BLaER1 treated with 17β-estradiol and CSF1 and Interleukin-3, amounts not matched to agents 10 nM and 100 nM (cell line): ENCODE measurements around the gene KAZN.

ENCODE experiments used
- H3K27ac ChIP-seq, 11 experiments: shearing (Covaris generic); formaldehyde crosslinking; 2 replicates each; pipeline ENCODE4 v1.8.1; 2022
- H3K27me3 ChIP-seq, 11 experiments: shearing (Covaris generic); formaldehyde crosslinking; 2 replicates each; pipeline ENCODE4 v1.8.1; 2022
- H3K36me3 ChIP-seq, 11 experiments: shearing (Covaris generic); formaldehyde crosslinking; 2 replicates each; pipeline ENCODE4 v1.8.1; 2022
- H3K4me1 ChIP-seq, 10 experiments: shearing (Covaris generic); formaldehyde crosslinking; 2 replicates each; pipeline ENCODE4 v1.8.1; 2022
- H3K4me2 ChIP-seq, 11 experiments: shearing (Covaris generic); formaldehyde crosslinking; 2 replicates each; pipeline ENCODE4 v1.8.1; 2022
- H3K4me3 ChIP-seq, 10 experiments: shearing (Covaris generic); formaldehyde crosslinking; 2 replicates each; pipeline ENCODE4 v1.8.1; 2022
- H3K9ac ChIP-seq, 11 experiments: shearing (Covaris generic); formaldehyde crosslinking; 2 replicates each; pipeline ENCODE4 v1.8.1; 2022
- H3K9me3 ChIP-seq, 11 experiments: shearing (Covaris generic); formaldehyde crosslinking; replicated peaks in 1 of 11; 2 replicates each; pipeline ENCODE4 v1.8.1; 2022
- H4K20me1 ChIP-seq, 11 experiments: shearing (Covaris generic); formaldehyde crosslinking; 2 replicates each; pipeline ENCODE4 v1.8.1; 2022
- Cebpa-rat ChIP-seq, 11 experiments: shearing (Covaris generic); IDR thresholded peaks; 2 replicates each; pipeline ENCODE4 v1.8.1; 2022

Gene KAZN

GRCh38 chr1:14598498-14599182 is at the start of gene KAZN:
Gene KAZN (plus strand): TSS chr1:14598685.
- peaks cover 7 to 27% (median 25%) of the 10 kb centered on the region in 10 experiments; a peak in 17 of 20 replicates for H3K4me1 ChIP-seq
- peak within 1 kb of the TSS; percentile 38 to 68 (median 57) for H3K4me3 ChIP-seq
- peak within 1 kb of the TSS; percentile 72 to 93 (median 85) for H3K4me2 ChIP-seq
- no peaks in the 10 kb centered on the region for H3K36me3 ChIP-seq
- H3K27ac ChIP-seq, result no peak within 1 kb of the TSS
- no peaks in the 10 kb centered on the region for H3K9me3 ChIP-seq
- peaks cover 45 to 61% (median 54%) of the 10 kb centered on the region in 11 experiments for H3K27me3 ChIP-seq
- peak within 1 kb of the TSS in 5 of 11 experiments; percentile 18 to 56 (median 30); a peak in 2 of 22 replicates for H3K9ac ChIP-seq
- H4K20me1 ChIP-seq, result peaks cover 0 to 23% (median 0%) of the 10 kb centered on the region in 11 experiments; a peak in 7 of 22 replicates
- no peak for TF ChIP-seq Cebpa-rat (IDR thresholded peaks at IDR 0.05)

- Histone ChIP-seq H3K4me3 (no peak overlapping the region), H3K27me3 (peaks cover 0 to 20% (median 11%) of the 10 kb centered on the region in 11 experiments; a peak in 9 of 22 replicates), H3K4me1 (peaks cover 18 to 30% (median 20%) of the 10 kb centered on the region in 10 experiments), H3K9me3 (peaks cover 0 to 7% (median 0%) of the 10 kb centered on the region in 11 experiments; a peak in 2 of 22 replicates), H3K36me3 (no peaks in the 10 kb centered on the region), H3K27ac (no peak overlapping the region), H3K4me2 (no peak overlapping the region), H4K20me1 (no peaks in the 10 kb centered on the region), H3K9ac (no peak overlapping the region)
- TF ChIP-seq Cebpa-rat (IDR thresholded peaks at IDR 0.05), result no peak
These were observed 48.4 kb upstream of the KAZN start for GRCh38 chr1:14549897-14550620.

- Histone ChIP-seq H3K9me3 (no peaks in the 10 kb centered on the region), H3K27ac (no peak overlapping the region), H3K4me1 (peaks cover 18 to 27% (median 21%) of the 10 kb centered on the region in 10 experiments), H3K4me2 (no peak overlapping the region), H4K20me1 (no peaks in the 10 kb centered on the region), H3K4me3 (no peak overlapping the region), H3K27me3 (peaks cover 0 to 8% (median 0%) of the 10 kb centered on the region in 11 experiments; a peak in 6 of 22 replicates), H3K36me3 (no peaks in the 10 kb centered on the region), H3K9ac (no peak overlapping the region)
- TF ChIP-seq Cebpa-rat (IDR thresholded peaks at IDR 0.05), result no peak
These were observed 47.1 kb upstream of the KAZN start for GRCh38 chr1:14551386-14551785.

GRCh38 chr1:14552246-14552965 is 46.1 kb upstream of the KAZN start:
- TF ChIP-seq Cebpa-rat (IDR thresholded peaks at IDR 0.05), result no peak
- Histone ChIP-seq H3K9ac (no peak overlapping the region), H3K4me3 (no peak overlapping the region), H3K4me2 (no peak overlapping the region), H3K36me3 (no peaks in the 10 kb centered on the region), H4K20me1 (no peaks in the 10 kb centered on the region), H3K27ac (no peak overlapping the region), H3K4me1 (peaks cover 18 to 27% (median 21%) of the 10 kb centered on the region in 10 experiments), H3K9me3 (no peaks in the 10 kb centered on the region), H3K27me3 (peaks cover 0 to under 1% (median 0%) of the 10 kb centered on the region in 11 experiments; a peak in 1 of 22 replicates)

- no peaks in the 10 kb centered on the region for H3K36me3 ChIP-seq
- no peak overlapping the region for H3K4me3 ChIP-seq
- no peaks in the 10 kb centered on the region for H4K20me1 ChIP-seq
- peaks cover 18 to 27% (median 21%) of the 10 kb centered on the region in 10 experiments for H3K4me1 ChIP-seq
- H3K9ac ChIP-seq, result no peak overlapping the region
- H3K27ac ChIP-seq, result peak overlapping the region in 4 of 11 experiments; percentile 19 to 32 (median 24); a peak in 4 of 22 replicates
- TF ChIP-seq Cebpa-rat (IDR thresholded peaks at IDR 0.05), result 0 out of 22 replicates have a peak, but pooled peaks of 1 of the 11 experiments have one; percentile 17
- no peaks in the 10 kb centered on the region for H3K27me3 ChIP-seq
- H3K4me2 ChIP-seq, result peak overlapping the region; percentile 58 to 86 (median 71)
- H3K9me3 ChIP-seq, result no peaks in the 10 kb centered on the region
These were observed 44.8 kb upstream of the KAZN start for GRCh38 chr1:14553711-14554110.

- Histone ChIP-seq H3K9me3 (no peaks in the 10 kb centered on the region), H3K27me3 (no peaks in the 10 kb centered on the region), H3K4me3 (no peak overlapping the region), H3K27ac (no peak overlapping the region), H3K4me2 (peak overlapping the region in 10 of 11 experiments; percentile 58 to 86 (median 72); a peak in 16 of 22 replicates), H3K9ac (no peak overlapping the region), H3K36me3 (no peaks in the 10 kb centered on the region), H4K20me1 (no peaks in the 10 kb centered on the region), H3K4me1 (peaks cover 18 to 27% (median 21%) of the 10 kb centered on the region in 10 experiments)
- no peak for TF ChIP-seq Cebpa-rat (IDR thresholded peaks at IDR 0.05)
These were observed 43.4 kb upstream of the KAZN start for GRCh38 chr1:14555091-14555490.

GRCh38 chr1:14561014-14561693 is 37.3 kb upstream of the KAZN start:
- H3K27ac ChIP-seq, result no peak overlapping the region
- peaks cover 6 to 17% (median 13%) of the 10 kb centered on the region in 11 experiments for H3K9me3 ChIP-seq
- no peak for TF ChIP-seq Cebpa-rat (IDR thresholded peaks at IDR 0.05)
- H3K4me1 ChIP-seq, result no peaks in the 10 kb centered on the region
- H3K4me2 ChIP-seq, result no peak overlapping the region
- H3K36me3 ChIP-seq, result no peaks in the 10 kb centered on the region
- no peaks in the 10 kb centered on the region for H4K20me1 ChIP-seq
- no peak overlapping the region for H3K9ac ChIP-seq
- H3K4me3 ChIP-seq, result no peak overlapping the region
- H3K27me3 ChIP-seq, result no peaks in the 10 kb centered on the region

- no peaks in the 10 kb centered on the region for H3K27me3 ChIP-seq
- H4K20me1 ChIP-seq, result no peaks in the 10 kb centered on the region
- no peak overlapping the region for H3K4me3 ChIP-seq
- H3K4me1 ChIP-seq, result peaks cover 4 to 12% (median 9%) of the 10 kb centered on the region in 10 experiments; a peak in 17 of 20 replicates
- TF ChIP-seq Cebpa-rat (IDR thresholded peaks at IDR 0.05), result no peak
- no peak overlapping the region for H3K4me2 ChIP-seq
- no peak overlapping the region for H3K27ac ChIP-seq
- H3K9me3 ChIP-seq, result peaks cover 36 to 43% (median 38%) of the 10 kb centered on the region in 11 experiments
- no peaks in the 10 kb centered on the region for H3K36me3 ChIP-seq
- no peak overlapping the region for H3K9ac ChIP-seq
These were observed 33.4 kb upstream of the KAZN start for GRCh38 chr1:14565090-14565489.
